ENCODE measurements around the gene BST1. TPM values are rescaled to one million over a fixed set of nuclear protein-coding genes. Genes with fewer than 3 reads are reported as not detected.
A peak's percentile ranks its signal among the peaks of the same experiment; 100 is the strongest.

Gene BST1
- 6.9 TPM for polyA plus RNA-seq (2012; ENCODE audit: insufficient read depth, insufficient read length)

- no peak for DNase-seq (ENCODE audit: low read depth, low spot score)
- H3K4me3 ChIP-seq (ENCODE audit: low read length), result peak within 1 kb of the TSS; percentile 46
These were observed at the start of gene BST1 for GRCh38 chr4:15702941-15703403. BST1 (plus strand) TSS chr4:15703065; CDS start chr4:15703145, 80 bp downstream.

GRCh38 chr4:15653420-15653819 is 49.4 kb upstream of the BST1 start:
- 0 out of 2 replicates have a peak overlapping the region, but pooled peaks have one; percentile 66 for H3K4me3 ChIP-seq (ENCODE audit: low read length)
- DNase-seq (ENCODE audit: low read depth, low spot score), result no peak

- peak overlapping the region; percentile 66 for H3K4me3 ChIP-seq (ENCODE audit: low read length)
- DNase-seq (ENCODE audit: low read depth, low spot score), result no peak
These were observed 48.8 kb upstream of the BST1 start for GRCh38 chr4:15653864-15654592.

GRCh38 chr4:15654593-15655222 is 48.2 kb upstream of the BST1 start:
- no peak for DNase-seq (ENCODE audit: low read depth, low spot score)
- H3K4me3 ChIP-seq (ENCODE audit: low read length), result peak overlapping the region; percentile 66

- DNase-seq (ENCODE audit: low read depth, low spot score), result peak; percentile 73
- H3K4me3 ChIP-seq (ENCODE audit: low read length), result peak within 1 kb of the TSS; percentile 74
These were observed 47.4 kb upstream of the BST1 start, which contains the start of gene FBXL5 for GRCh38 chr4:15655223-15656037. FBXL5 (minus strand) TSS chr4:15655357; CDS start chr4:15655287, 70 bp downstream.

- DNase-seq (ENCODE audit: low read depth, low spot score), result no peak
- H3K4me3 ChIP-seq (ENCODE audit: low read length), result peak overlapping the region; percentile 74
These were observed 46.8 kb upstream of the BST1 start for GRCh38 chr4:15656038-15656470.

- no peak overlapping the region for H3K4me3 ChIP-seq (ENCODE audit: low read length)
- no peak for DNase-seq (ENCODE audit: low read depth, low spot score)
These were observed 45.5 kb upstream of the BST1 start for GRCh38 chr4:15657366-15657765.

GRCh38 chr4:15658136-15658770 is 44.6 kb upstream of the BST1 start:
- no peak for DNase-seq (ENCODE audit: low read depth, low spot score)
- H3K4me3 ChIP-seq (ENCODE audit: low read length), result no peak overlapping the region

GRCh38 chr4:15658781-15659180 is 44.1 kb upstream of the BST1 start:
- H3K4me3 ChIP-seq (ENCODE audit: low read length), result no peak overlapping the region
- no peak for DNase-seq (ENCODE audit: low read depth, low spot score)

GRCh38 chr4:15659768-15660570 is 42.9 kb upstream of the BST1 start:
- H3K4me3 ChIP-seq (ENCODE audit: low read length), result no peak overlapping the region
- no peak for DNase-seq (ENCODE audit: low read depth, low spot score)

- DNase-seq (ENCODE audit: low read depth, low spot score), result no peak
These were observed 37.0 kb upstream of the BST1 start for GRCh38 chr4:15665753-15666365.

GRCh38 chr4:15667006-15667405 is 35.9 kb upstream of the BST1 start:
- H3K4me3 ChIP-seq (ENCODE audit: low read length), result no peak overlapping the region
- no peak for DNase-seq (ENCODE audit: low read depth, low spot score)

More at GRCh38 chr4:15665753-15666365, 37.0 kb upstream of the BST1 start:
- no peak overlapping the region for H3K4me3 ChIP-seq (ENCODE audit: low read length)

- H3K4me3 ChIP-seq (ENCODE audit: low read length), result no peak overlapping the region
- DNase-seq (ENCODE audit: low read depth, low spot score), result no peak
These were observed 34.1 kb upstream of the BST1 start for GRCh38 chr4:15668566-15669435.

GRCh38 chr4:15670576-15670975 is 32.3 kb upstream of the BST1 start:
- no peak for DNase-seq (ENCODE audit: low read depth, low spot score)
- no peak overlapping the region for H3K4me3 ChIP-seq (ENCODE audit: low read length)

GRCh38 chr4:15672101-15672500 is 30.8 kb upstream of the BST1 start:
- H3K4me3 ChIP-seq (ENCODE audit: low read length), result no peak overlapping the region

GRCh38 chr4:15673337-15673736 is 29.5 kb upstream of the BST1 start:
- no peak overlapping the region for H3K4me3 ChIP-seq (ENCODE audit: low read length)
- no peak for DNase-seq (ENCODE audit: low read depth, low spot score)

More at GRCh38 chr4:15672101-15672500, 30.8 kb upstream of the BST1 start:
- no peak for DNase-seq (ENCODE audit: low read depth, low spot score)

GRCh38 chr4:15674046-15674445 is 28.8 kb upstream of the BST1 start:
- no peak for DNase-seq (ENCODE audit: low read depth, low spot score)
- H3K4me3 ChIP-seq (ENCODE audit: low read length), result no peak overlapping the region

Data from Jurkat, Clone E6-1 (cell line).